Motor neuron (in vitro differentiated cells): ENCODE results near the gene TCHH. TPM values are rescaled to one million over a fixed set of nuclear protein-coding genes. Genes with fewer than 3 reads are reported as not detected.
A peak's percentile ranks its signal among the peaks of the same experiment; 100 is the strongest.
"Not testable (repeated sequence)": the region's sequence is repeated elsewhere in the genome, so short reads cannot be mapped to it uniquely, and the experiment has no call there.

Experiments used
- ATAC-seq, 8 experiments: fragments of 200-7000 bp; cut with Tn5 transposase; replicated peaks in 6 of 8; 2 replicates each; pipeline ENCODE4 v1.8.0; 2021; ENCODE audit warnings: mild to moderate bottlenecking in 8 of 8, moderate library complexity in 8 of 8
- H3K27ac ChIP-seq, 2 donors: fragments of 250-450 bp; sonication (Bioruptor Pico); 2 replicates each; pipeline ENCODE4 v1.9.0; 2021; ENCODE audit warnings: antibody characterized with exemption in 2 of 2, mild to moderate bottlenecking in 2 of 2, moderate library complexity in 1 of 2
- H3K4me1 ChIP-seq, 2 donors: fragments of 250-450 bp; sonication (Bioruptor Pico); replicated peaks in 1 of 2; 2 replicates each; pipeline ENCODE4 v1.6.1; 2021; ENCODE audit warnings: antibody characterized with exemption in 2 of 2, mild to moderate bottlenecking in 2 of 2, moderate library complexity in 1 of 2
- H3K4me3 ChIP-seq, 5 donors: fragments of 250-450 bp; sonication (Bioruptor Pico); 2 replicates each; pipeline ENCODE4 v1.9.0; 2021; ENCODE audit warnings: antibody characterized with exemption in 5 of 5, mild to moderate bottlenecking in 5 of 5, moderate library complexity in 4 of 5
- WGBS, 10 experiments: fragments of 450-650 bp; shearing (Covaris generic); methylation state at CpG; one replicate each; pipeline ENCODE4 v1.0.0; 2022; 5-methylcytosine and 5-hydroxymethylcytosine counted together
- in situ Hi-C, 9 experiments: fragments of 400-800 bp; cut with MboI; loops; one replicate each; pipeline ENCODE4 v1.15.0; 2021; ENCODE audit warnings: low sequenced_read_pairs in 9 of 9, low pct_unique_long_range_greater_than_20kb in 2 of 9; ENCODE audit not compliant: unreplicated experiment in 9 of 9
- total RNA-seq, 8 experiments: library from RNA; unstranded; fragments of 300-600 nt; gene quantifications; 2 replicates each; pipeline versions ENCODE4 v1.2.3 to v1.2.4, GENCODE V29; 2022

Gene TCHH, protein sequence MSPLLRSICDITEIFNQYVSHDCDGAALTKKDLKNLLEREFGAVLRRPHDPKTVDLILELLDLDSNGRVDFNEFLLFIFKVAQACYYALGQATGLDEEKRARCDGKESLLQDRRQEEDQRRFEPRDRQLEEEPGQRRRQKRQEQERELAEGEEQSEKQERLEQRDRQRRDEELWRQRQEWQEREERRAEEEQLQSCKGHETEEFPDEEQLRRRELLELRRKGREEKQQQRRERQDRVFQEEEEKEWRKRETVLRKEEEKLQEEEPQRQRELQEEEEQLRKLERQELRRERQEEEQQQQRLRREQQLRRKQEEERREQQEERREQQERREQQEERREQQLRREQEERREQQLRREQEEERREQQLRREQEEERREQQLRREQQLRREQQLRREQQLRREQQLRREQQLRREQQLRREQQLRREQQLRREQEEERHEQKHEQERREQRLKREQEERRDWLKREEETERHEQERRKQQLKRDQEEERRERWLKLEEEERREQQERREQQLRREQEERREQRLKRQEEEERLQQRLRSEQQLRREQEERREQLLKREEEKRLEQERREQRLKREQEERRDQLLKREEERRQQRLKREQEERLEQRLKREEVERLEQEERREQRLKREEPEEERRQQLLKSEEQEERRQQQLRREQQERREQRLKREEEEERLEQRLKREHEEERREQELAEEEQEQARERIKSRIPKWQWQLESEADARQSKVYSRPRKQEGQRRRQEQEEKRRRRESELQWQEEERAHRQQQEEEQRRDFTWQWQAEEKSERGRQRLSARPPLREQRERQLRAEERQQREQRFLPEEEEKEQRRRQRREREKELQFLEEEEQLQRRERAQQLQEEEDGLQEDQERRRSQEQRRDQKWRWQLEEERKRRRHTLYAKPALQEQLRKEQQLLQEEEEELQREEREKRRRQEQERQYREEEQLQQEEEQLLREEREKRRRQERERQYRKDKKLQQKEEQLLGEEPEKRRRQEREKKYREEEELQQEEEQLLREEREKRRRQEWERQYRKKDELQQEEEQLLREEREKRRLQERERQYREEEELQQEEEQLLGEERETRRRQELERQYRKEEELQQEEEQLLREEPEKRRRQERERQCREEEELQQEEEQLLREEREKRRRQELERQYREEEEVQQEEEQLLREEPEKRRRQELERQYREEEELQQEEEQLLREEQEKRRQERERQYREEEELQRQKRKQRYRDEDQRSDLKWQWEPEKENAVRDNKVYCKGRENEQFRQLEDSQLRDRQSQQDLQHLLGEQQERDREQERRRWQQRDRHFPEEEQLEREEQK (N-terminal part only)
- 1 to 10 TPM in 2 of 8 experiments, under 1 TPM in 6; 0.07 to 2.9 (median 0.31) TPM for total RNA-seq

DNA sequence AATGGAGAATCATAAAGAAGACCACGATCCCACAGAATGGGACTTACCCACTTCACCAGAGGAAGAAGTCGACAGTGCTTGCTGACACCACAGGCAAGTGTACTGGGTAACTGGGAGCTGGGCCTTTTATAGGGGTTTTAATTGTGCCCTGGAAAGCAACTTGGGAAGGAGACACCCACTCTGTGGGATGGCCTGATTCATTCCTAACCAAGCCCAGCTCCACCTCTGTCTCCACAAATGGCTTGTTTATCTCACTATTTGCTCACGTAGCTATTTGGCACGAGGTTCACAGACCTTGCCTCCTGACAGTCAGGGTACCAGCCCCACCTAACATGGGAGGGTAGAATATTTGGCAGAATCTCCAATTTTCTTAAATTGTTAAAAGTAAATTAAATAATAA is at the start of gene TCHH:
Gene TCHH (minus strand): TSS at position 101 of the 400 bp plus-strand sequence. CDS start 1,364 bp downstream, outside the sequence.
- Histone ChIP-seq H3K4me1 (peaks cover 5 to 9% of the 10 kb centered on the region in 2 donors), H3K4me3 (no peak within 1 kb of the TSS), H3K27ac (no peak within 1 kb of the TSS)
- no peak for ATAC-seq
- 11 to 100% (median 46%) methylated on average over 1 to 4 of the region's 4 CpGs; no CpG with 5 or more reads in 3 of the 10 experiments for WGBS, 10 experiments
- in situ Hi-C loops: no loop called here

DNA sequence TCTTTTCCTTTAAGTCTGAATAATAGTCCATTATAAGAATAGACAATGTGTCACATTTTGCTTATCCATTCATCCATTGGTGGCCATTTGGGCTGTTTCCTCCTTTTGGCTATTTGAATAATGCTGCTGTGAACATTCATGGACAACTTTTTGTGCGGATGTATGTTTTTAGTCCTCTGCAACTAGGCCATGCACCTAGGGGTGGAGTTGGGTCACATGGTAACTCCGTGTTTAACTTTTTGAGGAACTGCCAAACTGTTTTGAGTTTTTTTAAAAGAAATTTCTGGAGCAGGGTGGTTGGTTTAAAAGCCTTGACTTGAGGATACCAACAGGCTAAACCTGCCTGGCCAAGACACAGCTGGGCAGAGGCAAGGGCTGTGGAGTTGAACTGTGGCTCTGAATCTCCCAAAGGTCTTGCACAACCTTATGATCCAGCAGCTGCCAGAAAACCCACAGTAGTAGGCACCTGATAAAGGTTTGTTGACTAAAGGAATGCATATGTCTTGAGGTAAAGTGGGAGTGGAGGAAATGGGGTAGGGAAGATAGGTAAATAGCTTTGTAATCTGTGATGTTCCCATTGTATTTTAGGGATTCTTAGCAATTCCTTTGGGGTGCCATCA is 49.4 kb upstream of the TCHH start:
- Histone ChIP-seq H3K27ac (no peak overlapping the region), H3K4me1 (no peaks in the 10 kb centered on the region), H3K4me3 (no peak overlapping the region)
- in situ Hi-C loops: no loop called here
- ATAC-seq: no peak
- 6 to 100% (median 45%) methylated on average over 1 to 2 of the region's 2 CpGs; no CpG with 5 or more reads in 2 of the 10 experiments for WGBS, 10 experiments

DNA sequence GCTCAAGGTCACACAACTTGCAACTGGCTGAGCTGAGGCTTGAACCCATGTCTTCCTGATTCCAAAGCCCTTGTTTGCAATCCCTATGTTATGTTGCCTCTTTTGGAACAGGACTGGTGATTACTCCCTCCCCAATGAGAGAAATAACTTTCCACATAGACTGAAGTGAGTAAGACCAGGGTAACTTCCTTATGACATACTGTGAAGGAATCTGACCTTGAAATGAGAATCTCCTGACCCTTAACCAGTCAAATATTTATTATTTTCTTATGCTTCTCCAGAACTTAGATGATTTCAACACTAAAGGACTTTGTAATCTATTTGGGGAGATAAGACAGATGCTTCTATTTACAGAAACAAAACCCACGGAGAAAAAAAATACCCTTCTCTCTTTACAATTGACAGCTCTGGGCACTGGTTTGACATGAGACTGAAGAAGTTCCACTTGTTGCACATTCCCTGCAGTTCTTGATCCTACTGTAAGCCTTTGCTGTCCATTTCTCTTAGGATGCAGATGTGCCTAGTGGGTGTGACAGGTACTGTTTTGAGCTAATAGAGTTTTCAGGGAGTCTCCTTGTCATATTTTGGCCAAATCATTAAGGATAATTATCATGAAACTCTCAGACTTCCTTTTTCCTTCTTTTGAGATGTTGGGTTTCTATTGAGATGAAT is 47.7 kb upstream of the TCHH start:
- 0 to 100% (median 27%) methylated on average over 1 of the region's 1 CpG; no CpG with 5 or more reads in 3 of the 10 experiments for whole genome bisulfite sequencing, 10 experiments
- in situ Hi-C loops: no loop called here
- Histone ChIP-seq H3K4me1 (no peaks in the 10 kb centered on the region), H3K27ac (no peak overlapping the region), H3K4me3 (no peak overlapping the region)
- ATAC-seq: peak in 1 of 8 experiments; percentile 17

DNA sequence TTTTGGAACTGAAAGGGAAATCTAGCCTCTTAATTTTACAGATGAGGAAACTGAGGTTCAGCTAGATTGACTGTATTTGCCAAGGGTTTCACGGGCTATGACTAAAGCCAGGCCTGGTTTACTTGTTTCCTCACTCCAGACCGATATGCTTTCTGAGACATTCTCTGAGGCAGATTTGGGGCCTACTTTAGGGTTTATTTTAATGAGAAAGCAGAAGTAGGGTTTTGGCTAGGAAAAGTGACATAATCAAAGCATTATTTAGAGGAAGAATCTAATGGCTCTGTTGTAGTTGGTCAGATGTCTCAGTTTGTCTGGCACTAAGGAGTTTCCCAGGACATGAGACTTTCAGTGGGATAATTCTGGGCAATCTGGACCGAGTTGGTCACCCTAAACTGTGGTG is 45.3 kb upstream of the TCHH start:
- ATAC-seq: no peak
- in situ Hi-C loops: no loop called here
- H3K4me3 ChIP-seq: no peak overlapping the region
- WGBS, 10 experiments: 15 to 83% (median 45%) methylated on average over 1 to 3 of the region's 3 CpGs; no CpG with 5 or more reads in 2 of the 10 experiments
- no peaks in the 10 kb centered on the region for H3K4me1 ChIP-seq
- no peak overlapping the region for H3K27ac ChIP-seq

DNA sequence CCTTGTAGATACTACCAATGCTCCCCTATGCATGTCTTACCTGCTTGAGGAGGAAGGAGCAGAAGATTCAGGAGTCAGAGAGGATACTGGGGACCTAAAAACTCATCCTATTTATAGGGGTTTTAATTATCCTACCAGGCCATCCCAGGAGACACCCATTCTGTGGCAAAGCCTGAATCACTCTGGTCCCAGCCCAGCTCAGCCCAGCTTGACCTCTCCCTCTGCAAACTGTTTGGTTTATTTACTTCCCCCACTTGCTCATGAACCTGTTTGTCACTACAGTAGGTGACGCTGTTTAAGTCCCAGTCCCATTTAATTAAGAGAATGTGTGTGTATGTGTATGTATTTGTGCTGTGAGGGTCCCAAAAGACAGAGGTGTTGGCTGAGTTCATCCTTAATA is 43.9 kb upstream of the TCHH start, which contains the start of gene RPTN:
Gene RPTN (minus strand): TSS at position 85 of the 400 bp plus-strand sequence. CDS start 1,339 bp downstream, outside the sequence.
- in situ Hi-C loops: no loop called here
- 0 to 86% (median 38%) methylated on average over 1 of the region's 1 CpG; no CpG with 5 or more reads in 4 of the 10 experiments for WGBS, 10 experiments
- peak in 2 of 8 experiments; percentile 33 to 68 for ATAC-seq
- H3K4me3 ChIP-seq: no peak within 1 kb of the TSS
- H3K4me1 ChIP-seq: no peaks in the 10 kb centered on the region
- no peak within 1 kb of the TSS for H3K27ac ChIP-seq

DNA sequence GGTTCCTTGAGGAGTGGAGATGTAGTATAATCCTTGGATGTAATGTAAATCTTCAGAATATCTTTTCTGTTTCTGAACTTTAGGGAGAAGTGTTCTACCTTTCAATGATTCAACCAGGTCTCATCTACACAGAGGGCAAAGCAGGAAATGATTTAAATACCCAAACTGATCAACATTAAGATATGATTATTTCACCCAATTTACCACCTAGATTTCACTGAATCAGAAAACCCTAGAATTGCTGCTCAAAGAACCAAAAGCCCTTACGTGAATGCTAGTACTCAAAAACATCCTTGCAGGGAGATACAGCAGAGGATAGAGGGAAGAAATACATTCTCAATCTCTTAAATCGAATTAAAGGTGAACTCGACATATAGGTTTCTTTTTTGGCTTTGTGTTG is 38.8 kb upstream of the TCHH start:
- WGBS, 10 experiments: 3 to 60% (median 38%) methylated on average over 1 to 3 of the region's 3 CpGs; no CpG with 5 or more reads in 4 of the 10 experiments
- H3K4me1 ChIP-seq: no peaks in the 10 kb centered on the region

DNA sequence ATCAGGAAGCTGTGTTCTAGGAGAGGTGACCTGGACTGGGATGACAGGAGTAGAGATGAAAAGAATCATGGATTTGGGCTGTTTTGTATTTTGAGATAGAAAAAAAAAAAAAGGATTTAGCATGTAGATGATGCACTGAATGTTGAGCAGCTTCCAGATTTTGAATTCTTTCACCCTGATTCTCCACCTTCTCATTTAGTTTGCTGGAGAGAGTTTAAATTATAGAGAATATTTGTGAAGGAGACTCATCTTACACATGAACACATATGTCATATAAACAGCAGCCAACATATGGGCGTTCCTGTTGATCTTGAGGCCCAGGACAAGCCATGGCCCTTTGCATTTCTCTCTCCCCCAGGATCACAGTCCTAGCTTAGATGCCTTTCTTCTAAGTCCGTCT is 36.4 kb upstream of the TCHH start:
- Histone ChIP-seq H3K4me3 (no peak overlapping the region), H3K4me1 (no peaks in the 10 kb centered on the region), H3K27ac (no peak overlapping the region)
- ATAC-seq: no peak
- in situ Hi-C loops: no loop called here
- 0 to 86% (median 20%) methylated on average over 1 to 2 of the region's 2 CpGs; no CpG with 5 or more reads in 1 of the 10 experiments for WGBS, 10 experiments

More for the DNA sequence above, 38.8 kb upstream of the TCHH start:
- in situ Hi-C loops: no loop called here
- no peak overlapping the region for H3K4me3 ChIP-seq
- H3K27ac ChIP-seq: no peak overlapping the region
- no peak for ATAC-seq

DNA sequence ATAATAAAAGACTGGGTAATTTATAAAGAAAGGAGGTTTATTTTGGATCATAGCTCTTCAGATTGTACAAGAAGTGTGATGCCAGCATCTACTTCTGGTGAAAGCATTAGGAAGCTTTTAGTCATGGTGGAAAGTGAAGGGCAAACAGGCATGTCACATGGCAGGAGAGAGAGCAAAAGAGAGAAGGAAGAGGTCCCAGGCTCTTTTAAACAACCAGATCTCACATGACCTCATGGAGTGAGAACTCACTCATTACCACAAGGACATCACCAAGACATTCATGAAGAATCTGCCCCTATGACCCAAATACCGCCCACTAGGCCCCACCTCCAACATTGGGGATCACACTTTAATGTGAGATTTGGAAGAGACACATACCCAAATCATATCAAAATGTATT is 33.7 kb upstream of the TCHH start:
- Histone ChIP-seq H3K27ac (no peak overlapping the region), H3K4me1 (no peaks in the 10 kb centered on the region), H3K4me3 (no peak overlapping the region)
- WGBS, 10 experiments: 0 to 67% (median 35%) methylated on average over 1 of the region's 1 CpG; no CpG with 5 or more reads in 3 of the 10 experiments
- no peak for ATAC-seq
- in situ Hi-C loops: no loop called here

DNA sequence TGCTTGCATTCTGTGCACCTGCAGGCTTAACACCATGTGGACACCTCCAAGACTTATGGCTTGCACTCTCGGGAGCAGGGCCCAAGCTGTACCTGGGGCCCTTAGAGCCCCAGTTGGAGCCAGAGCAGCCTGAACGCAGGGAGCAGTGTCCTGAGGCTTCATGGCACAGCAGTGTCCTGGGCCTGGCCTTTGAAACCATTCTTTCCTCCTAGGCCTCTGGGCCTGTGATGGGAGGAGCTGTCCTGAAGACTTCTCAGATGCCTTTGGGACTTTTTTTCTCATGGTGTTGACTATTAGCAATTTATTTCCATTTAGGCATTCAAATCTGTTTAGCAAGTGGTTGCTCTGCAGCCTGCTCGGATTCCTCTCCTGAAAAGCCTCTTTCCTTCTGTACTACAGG is 32.8 kb upstream of the TCHH start:
- WGBS, 10 experiments: 3 to 86% (median 21%) methylated on average over 1 to 3 of the region's 3 CpGs; no CpG with 5 or more reads in 2 of the 10 experiments
- in situ Hi-C loops: no loop called here

DNA sequence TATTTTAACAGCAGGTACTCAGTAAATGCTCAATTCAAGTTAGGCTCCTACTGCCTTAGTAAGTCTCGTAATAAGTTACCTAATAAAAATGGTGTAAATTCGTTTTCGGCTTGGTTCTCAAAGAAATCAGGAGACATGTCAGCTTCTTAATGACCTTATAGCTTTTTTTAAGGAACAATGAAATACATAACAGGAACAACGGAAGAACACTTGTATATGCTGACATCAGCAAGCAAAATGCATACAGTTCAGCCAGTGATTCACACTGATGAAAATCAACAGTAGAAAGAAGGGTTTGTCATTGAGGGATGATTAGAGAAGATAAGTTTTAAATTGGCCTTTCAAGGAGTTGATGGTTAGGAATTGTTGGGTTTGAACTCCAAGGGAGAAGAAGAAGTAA is 30.5 kb upstream of the TCHH start:
- ATAC-seq: no peak
- in situ Hi-C loops: no loop called here
- H3K27ac ChIP-seq: no peak overlapping the region
- H3K4me3 ChIP-seq: no peak overlapping the region
- H3K4me1 ChIP-seq: no peaks in the 10 kb centered on the region
- WGBS, 10 experiments: 46 to 81% (median 57%) methylated on average over 3 to 4 of the region's 4 CpGs; no CpG with 5 or more reads in 2 of the 10 experiments

More for the DNA sequence above, 32.8 kb upstream of the TCHH start:
- Histone ChIP-seq H3K4me1 (no peaks in the 10 kb centered on the region), H3K27ac (no peak overlapping the region), H3K4me3 (no peak overlapping the region)
- no peak for ATAC-seq

DNA sequence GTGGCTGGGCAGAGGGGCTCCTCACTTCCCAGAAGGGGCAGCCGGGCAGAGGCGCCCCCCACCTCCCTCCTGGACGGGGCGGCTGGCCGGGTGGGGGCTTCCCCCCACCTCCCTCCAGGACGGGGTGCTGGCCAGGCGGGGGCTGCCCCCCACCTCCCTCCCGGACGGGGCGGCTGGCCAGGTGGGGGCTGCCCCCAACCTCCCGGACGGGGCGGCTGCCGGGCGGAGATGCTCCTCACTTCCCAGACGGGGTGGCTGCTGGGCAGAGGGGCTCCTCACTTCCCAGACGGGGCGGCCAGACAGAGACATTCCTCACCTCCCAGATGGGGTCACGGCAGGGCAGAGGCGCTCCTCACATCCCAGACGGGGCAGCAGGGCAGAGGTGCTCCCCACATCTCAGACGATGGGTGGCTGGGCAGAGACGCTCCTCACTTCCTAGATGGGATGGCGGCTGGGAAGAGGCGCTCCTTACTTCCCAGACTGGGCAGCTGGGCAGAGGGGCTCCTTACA is 29.5 kb upstream of the TCHH start:
- WGBS, 10 experiments: no CpG with 5 or more reads among the region's 25 CpGs

More for the DNA sequence above, 29.5 kb upstream of the TCHH start:
- not testable (repeated sequence) for H3K4me3 ChIP-seq, ATAC-seq, H3K4me1 ChIP-seq, H3K27ac ChIP-seq
- in situ Hi-C loops: loop anchor here in 1 of 9 experiments (5.0 kb wide), 1 partner anchor 38 kb away; no protein-coding TSS in a partner anchor
